Gastroesophageal sphincter (tissue), 4 donors: Measurements from ENCODE around the gene TGFBR2. TPM values are rescaled to one million over a fixed set of nuclear protein-coding genes. Genes with fewer than 3 reads are reported as not detected.

Experiments
- ATAC-seq: fragments of 150-250 bp; one replicate; pipeline ENCODE4 v1.9.1; 2016; ENCODE audit warnings: mild to moderate bottlenecking, moderate library complexity
- H3K27ac ChIP-seq, 4 donors: fragments of 200-600 bp; sonication (generic) in 3 of 4; 1 replicate in 3 of 4; 2 replicates in 1 of 4; pipeline ENCODE4 v1.5.1; 2016 to 2019
- H3K27me3 ChIP-seq: fragments of 200-600 bp; sonication (generic); one replicate; pipeline ENCODE4 v1.5.1; 2019
- H3K36me3 ChIP-seq, 2 donors: fragments of 200-600 bp; sonication (generic); one replicate each; pipeline ENCODE4 v1.5.1; 2019; ENCODE audit warnings: control low read depth in 1 of 2
- H3K4me1 ChIP-seq, 3 donors: fragments of 200-600 bp; sonication (generic); 1 replicate in 2 of 3; 2 replicates in 1 of 3; pipeline ENCODE4 v1.5.1; 2016 to 2019; ENCODE audit warnings: control low read depth in 2 of 3
- H3K4me3 ChIP-seq, 2 donors: fragments of 200-600 bp; sonication (generic); one replicate each; pipeline ENCODE4 v1.5.1; 2019; ENCODE audit warnings: mild to moderate bottlenecking in 1 of 2, moderate library complexity in 1 of 2
- H3K9me3 ChIP-seq, 3 donors: fragments of 200-600 bp; sonication (generic); one replicate each; pipeline ENCODE4 v1.5.1; 2017 to 2019; ENCODE audit warnings: control low read depth in 2 of 3
- CTCF ChIP-seq, 4 experiments: fragments of 200-600 bp in 2 of 4; fragments of 450-650 bp in 2 of 4; sonication (generic) in 1 of 4; IDR thresholded peaks; one replicate each; pipeline ENCODE4 v1.5.1; 2017 to 2019; ENCODE audit warnings: antibody characterized with exemption in 4 of 4, mild to moderate bottlenecking in 2 of 4, moderate library complexity in 2 of 4
- EP300 ChIP-seq: sonication (generic); formaldehyde crosslinking; IDR thresholded peaks from one replicate; pipeline ENCODE4 v1.6.1; 2017; ENCODE audit warnings: antibody characterized with exemption, mild to moderate bottlenecking
- POLR2A ChIP-seq, 2 donors: fragments of 450-650 bp; IDR thresholded peaks; one replicate each; pipeline ENCODE4 v1.6.1; 2017; ENCODE audit warnings: antibody characterized with exemption in 2 of 2, mild to moderate bottlenecking in 2 of 2, moderate library complexity in 1 of 2
- POLR2AphosphoS5 ChIP-seq: sonication (generic); formaldehyde crosslinking; IDR thresholded peaks from one replicate; pipeline ENCODE4 v1.6.1; 2017; ENCODE audit warnings: antibody characterized with exemption
- WGBS, 2 donors: methylation state at CpG; one replicate each; pipeline ENCODE4 v1.1.5; 2018; ENCODE audit warnings: low coverage in 1 of 2; 5-methylcytosine and 5-hydroxymethylcytosine counted together
- total RNA-seq, 4 donors: library from RNA; depleted of rRNA; stranded (reverse); fragments of >200 nt; gene quantifications; one replicate each; pipeline ENCODE4 v1.1.0, GENCODE V29; 2016

Gene TGFBR2
- total RNA-seq, 4 donors from 2014 or later: 174 to 297 (median 231) TPM

- peaks cover 0 to 2% (median 0%) of the 10 kb centered on the region in 3 donors for H3K4me1 ChIP-seq
- H3K4me3 ChIP-seq: no peak overlapping the region
- H3K9me3 ChIP-seq: no peaks in the 10 kb centered on the region
- H3K27ac ChIP-seq: no peak overlapping the region
- ATAC-seq: no peak
- H3K36me3 ChIP-seq: no peaks in the 10 kb centered on the region
- TF ChIP-seq POLR2AphosphoS5 (no peak), EP300 (no peak), POLR2A (IDR thresholded peaks at IDR 0.05) (no peak), CTCF (IDR thresholded peaks at IDR 0.05) (no peak)
- 96 to 100% methylated on average over 2 of the region's 2 CpGs for WGBS, 2 donors
- H3K27me3 ChIP-seq: no peaks in the 10 kb centered on the region
These were observed 24.4 kb upstream of the TGFBR2 start for GRCh38 chr3:30581982-30582381.

GRCh38 chr3:30583973-30584372 lies 22.4 kb upstream of the TGFBR2 start:
- no peak overlapping the region for H3K27ac ChIP-seq
- TF ChIP-seq EP300 (no peak), POLR2A (IDR thresholded peaks at IDR 0.05) (no peak), CTCF (IDR thresholded peaks at IDR 0.05) (no peak), POLR2AphosphoS5 (no peak)
- H3K36me3 ChIP-seq: no peaks in the 10 kb centered on the region
- H3K27me3 ChIP-seq: no peaks in the 10 kb centered on the region
- H3K4me3 ChIP-seq: no peak overlapping the region
- no peaks in the 10 kb centered on the region for H3K9me3 ChIP-seq
- H3K4me1 ChIP-seq: no peaks in the 10 kb centered on the region
- no peak for ATAC-seq
- WGBS, 2 donors: 90 to 100% methylated on average over 1 of the region's 1 CpG

GRCh38 chr3:30585654-30586053 lies 20.7 kb upstream of the TGFBR2 start:
- no peaks in the 10 kb centered on the region for H3K36me3 ChIP-seq
- TF ChIP-seq CTCF (IDR thresholded peaks at IDR 0.05) (no peak), POLR2A (IDR thresholded peaks at IDR 0.05) (no peak)
- WGBS, 2 donors: 100% methylated on average over 1 to 4 of the region's 4 CpGs
- H3K4me3 ChIP-seq: no peak overlapping the region
- H3K27ac ChIP-seq: no peak overlapping the region
- no peak for ATAC-seq
- H3K9me3 ChIP-seq: no peaks in the 10 kb centered on the region
- H3K27me3 ChIP-seq: no peaks in the 10 kb centered on the region
- H3K4me1 ChIP-seq: no peaks in the 10 kb centered on the region

GRCh38 chr3:30586096-30586805 lies 20.1 kb upstream of the TGFBR2 start:
- TF ChIP-seq CTCF (IDR thresholded peaks at IDR 0.05): no peak
- TF ChIP-seq POLR2AphosphoS5: no peak
- no peak for TF ChIP-seq EP300
- TF ChIP-seq POLR2A (IDR thresholded peaks at IDR 0.05): no peak
- no peaks in the 10 kb centered on the region for H3K27me3 ChIP-seq
- H3K27ac ChIP-seq: no peak overlapping the region
- H3K4me1 ChIP-seq: no peaks in the 10 kb centered on the region
- ATAC-seq: no peak
- 69 to 76% methylated on average over 4 of the region's 4 CpGs for WGBS, 2 donors
- H3K36me3 ChIP-seq: no peaks in the 10 kb centered on the region
- H3K4me3 ChIP-seq: no peak overlapping the region
- H3K9me3 ChIP-seq: no peaks in the 10 kb centered on the region

GRCh38 chr3:30586806-30587486 lies 19.5 kb upstream of the TGFBR2 start:
- Histone ChIP-seq H3K27me3 (no peaks in the 10 kb centered on the region), H3K9me3 (no peaks in the 10 kb centered on the region), H3K27ac (no peak overlapping the region), H3K4me1 (no peaks in the 10 kb centered on the region), H3K36me3 (no peaks in the 10 kb centered on the region), H3K4me3 (no peak overlapping the region)
- TF ChIP-seq EP300 (no peak), CTCF (IDR thresholded peaks at IDR 0.05) (no peak), POLR2A (IDR thresholded peaks at IDR 0.05) (no peak), POLR2AphosphoS5 (no peak)
- 56 to 76% methylated on average over 3 to 4 of the region's 4 CpGs for WGBS, 2 donors
- ATAC-seq: no peak
